GM19193 (cell line): Measurements from ENCODE around the gene IL1R2.

ENCODE experiments used
- POLR2A ChIP-seq: IDR thresholded peaks from 4 replicates; pipeline ENCODE4 v1.6.1; 2011; ENCODE audit not compliant: insufficient read depth, insufficient read length; ENCODE audit errors: extremely low read depth

Gene IL1R2

GRCh38 chr2:102022884-102023539, 31.3 kb downstream of the IL1R2 start:
- TF ChIP-seq POLR2A, result no peak

- TF ChIP-seq POLR2A, result no peak
Measured at GRCh38 chr2:102024410-102024809, 32.6 kb downstream of the IL1R2 start.

- TF ChIP-seq POLR2A, result no peak
Measured at GRCh38 chr2:102025016-102025501, 33.3 kb downstream of the IL1R2 start.

- no peak for TF ChIP-seq POLR2A
Measured at GRCh38 chr2:102025583-102026267, 34.0 kb downstream of the IL1R2 start.

- TF ChIP-seq POLR2A, result no peak
Measured at GRCh38 chr2:102027036-102027980, 35.5 kb downstream of the IL1R2 start.

- TF ChIP-seq POLR2A, result no peak
Measured at GRCh38 chr2:102028470-102028869, 36.7 kb downstream of the IL1R2 start.

GRCh38 chr2:102029405-102029804, 37.6 kb downstream of the IL1R2 start:
- TF ChIP-seq POLR2A, result no peak

GRCh38 chr2:102029952-102030351, 38.2 kb downstream of the IL1R2 start:
- TF ChIP-seq POLR2A, result no peak

GRCh38 chr2:102030502-102030854, 38.7 kb downstream of the IL1R2 start:
- no peak for TF ChIP-seq POLR2A

- no peak for TF ChIP-seq POLR2A
Measured at GRCh38 chr2:102030855-102031527, 39.2 kb downstream of the IL1R2 start.

GRCh38 chr2:102032368-102033030, 40.7 kb downstream of the IL1R2 start:
- TF ChIP-seq POLR2A, result no peak

- peak; percentile 29 for TF ChIP-seq POLR2A
Measured at GRCh38 chr2:102033031-102033749, 41.4 kb downstream of the IL1R2 start.
